ENCODE data around the gene RPLP2. TPM values are rescaled to one million over a fixed set of nuclear protein-coding genes. Genes with fewer than 3 reads are reported as not detected.

RPLP2 gene
- total and polyA plus RNA-seq, 4 experiments from 2014 or later = 1,822 to 5,155 (median 4,314) TPM

GRCh38 chr11:854601-855329, 45.0 kb downstream of the RPLP2 start:
- POLR2A ChIA-PET (ENCODE audit: partially characterized antibody) = no interaction called here
- H3K4me1 ChIP-seq (ENCODE audit: insufficient read depth, low read length) = no peaks in the 10 kb centered on the region
- Mint-ChIP-seq H3K4me1 (peaks cover 0 to 5% (median 1%) of the 10 kb centered on the region in 4 donors), H3K27me3 (peaks cover 0 to 2% of the 10 kb centered on the region in 2 donors), H3K36me3 (no peaks in the 10 kb centered on the region), H3K27ac (no peak overlapping the region), H3K9me3 (no peaks in the 10 kb centered on the region), H3K4me3 (no peak overlapping the region)
- DNase-seq = no peak
- intact Hi-C loops (cut with micrococcal nuclease) = no loop called here
- no peak overlapping the region for H3K4me3 ChIP-seq (ENCODE audit: low read length in 2 of 2)
- no peak overlapping the region for H3K27ac ChIP-seq (ENCODE audit: low read depth, low read length)
- H3K36me3 ChIP-seq (ENCODE audit: insufficient read depth, low read length) = no peaks in the 10 kb centered on the region
- H3K27me3 ChIP-seq (ENCODE audit: insufficient read depth, low read length) = no peaks in the 10 kb centered on the region
- H3K9me3 ChIP-seq (ENCODE audit: control insufficient read depth in 1 of 2, low read length in 2 of 2) = no peaks in the 10 kb centered on the region
- CTCF ChIA-PET (ENCODE audit: partially characterized antibody) = no interaction called here

GRCh38 chr11:855330-855674, 45.5 kb downstream of the RPLP2 start:
- H3K36me3 Mint-ChIP-seq = no peaks in the 10 kb centered on the region
- H3K4me1 Mint-ChIP-seq = peaks cover 0 to 5% (median 1%) of the 10 kb centered on the region in 4 donors
- H3K4me3 ChIP-seq (ENCODE audit: low read length in 2 of 2) = no peak overlapping the region
- no peak overlapping the region for H3K4me3 Mint-ChIP-seq
- H3K27ac ChIP-seq (ENCODE audit: low read depth, low read length) = no peak overlapping the region
- H3K36me3 ChIP-seq (ENCODE audit: insufficient read depth, low read length) = no peaks in the 10 kb centered on the region
- H3K4me1 ChIP-seq (ENCODE audit: insufficient read depth, low read length) = no peaks in the 10 kb centered on the region
- CTCF ChIA-PET (ENCODE audit: partially characterized antibody) = no interaction called here
- H3K27me3 ChIP-seq (ENCODE audit: insufficient read depth, low read length) = no peaks in the 10 kb centered on the region
- no peak overlapping the region for H3K27ac Mint-ChIP-seq
- POLR2A ChIA-PET (ENCODE audit: partially characterized antibody) = no interaction called here
- H3K27me3 Mint-ChIP-seq = peaks cover 0 to 2% of the 10 kb centered on the region in 2 donors
- H3K9me3 Mint-ChIP-seq = no peaks in the 10 kb centered on the region
- intact Hi-C loops (cut with micrococcal nuclease) = no loop called here
- no peaks in the 10 kb centered on the region for H3K9me3 ChIP-seq (ENCODE audit: control insufficient read depth in 1 of 2, low read length in 2 of 2)
- DNase-seq = no peak

GRCh38 chr11:855796-856195, 46.0 kb downstream of the RPLP2 start:
- no peak for DNase-seq
- Mint-ChIP-seq H3K27me3 (peaks cover 0 to 2% of the 10 kb centered on the region in 2 donors), H3K4me1 (peaks cover 0 to 5% (median 1%) of the 10 kb centered on the region in 4 donors), H3K9me3 (no peaks in the 10 kb centered on the region), H3K27ac (no peak overlapping the region), H3K36me3 (no peaks in the 10 kb centered on the region), H3K4me3 (no peak overlapping the region)
- Histone ChIP-seq H3K36me3 (ENCODE audit: insufficient read depth, low read length) (no peaks in the 10 kb centered on the region), H3K4me1 (ENCODE audit: insufficient read depth, low read length) (no peaks in the 10 kb centered on the region), H3K27me3 (ENCODE audit: insufficient read depth, low read length) (no peaks in the 10 kb centered on the region), H3K9me3 (ENCODE audit: control insufficient read depth in 1 of 2, low read length in 2 of 2) (no peaks in the 10 kb centered on the region), H3K27ac (ENCODE audit: low read depth, low read length) (no peak overlapping the region), H3K4me3 (ENCODE audit: low read length in 2 of 2) (no peak overlapping the region)
- CTCF ChIA-PET (ENCODE audit: partially characterized antibody) = interaction anchor here (1.1 kb wide), 1 partner anchor 60 kb away, joined by 3 read pairs; no protein-coding TSS in a partner anchor
- POLR2A ChIA-PET (ENCODE audit: partially characterized antibody) = no interaction called here
- intact Hi-C loops (cut with micrococcal nuclease) = no loop called here

GRCh38 chr11:856397-856796, 46.6 kb downstream of the RPLP2 start:
- H3K27ac ChIP-seq (ENCODE audit: low read depth, low read length) = no peak overlapping the region
- POLR2A ChIA-PET (ENCODE audit: partially characterized antibody) = no interaction called here
- no peaks in the 10 kb centered on the region for H3K9me3 Mint-ChIP-seq
- no peak for DNase-seq
- H3K27ac Mint-ChIP-seq = no peak overlapping the region
- H3K9me3 ChIP-seq (ENCODE audit: control insufficient read depth in 1 of 2, low read length in 2 of 2) = no peaks in the 10 kb centered on the region
- peaks cover 0 to 2% of the 10 kb centered on the region in 2 donors for H3K27me3 Mint-ChIP-seq
- H3K36me3 Mint-ChIP-seq = no peaks in the 10 kb centered on the region
- no peaks in the 10 kb centered on the region for H3K27me3 ChIP-seq (ENCODE audit: insufficient read depth, low read length)
- CTCF ChIA-PET (ENCODE audit: partially characterized antibody) = interaction anchor here (1.1 kb wide), 1 partner anchor 59 kb away, joined by 3 read pairs; no protein-coding TSS in a partner anchor
- H3K4me3 Mint-ChIP-seq = no peak overlapping the region
- intact Hi-C loops (cut with micrococcal nuclease) = no loop called here
- no peaks in the 10 kb centered on the region for H3K36me3 ChIP-seq (ENCODE audit: insufficient read depth, low read length)
- no peaks in the 10 kb centered on the region for H3K4me1 ChIP-seq (ENCODE audit: insufficient read depth, low read length)
- H3K4me3 ChIP-seq (ENCODE audit: low read length in 2 of 2) = no peak overlapping the region
- H3K4me1 Mint-ChIP-seq = peaks cover 0 to 5% (median 1%) of the 10 kb centered on the region in 4 donors

GRCh38 chr11:858053-858761, 48.4 kb downstream of the RPLP2 start:
- Histone ChIP-seq H3K27ac (ENCODE audit: low read depth, low read length) (no peak overlapping the region), H3K4me3 (ENCODE audit: low read length in 2 of 2) (no peak overlapping the region), H3K27me3 (ENCODE audit: insufficient read depth, low read length) (no peaks in the 10 kb centered on the region), H3K36me3 (ENCODE audit: insufficient read depth, low read length) (no peaks in the 10 kb centered on the region), H3K4me1 (ENCODE audit: insufficient read depth, low read length) (no peaks in the 10 kb centered on the region), H3K9me3 (ENCODE audit: control insufficient read depth in 1 of 2, low read length in 2 of 2) (no peaks in the 10 kb centered on the region)
- H3K27me3 Mint-ChIP-seq = no peaks in the 10 kb centered on the region
- ChIA-PET CTCF (ENCODE audit: partially characterized antibody) (no interaction called here), POLR2A (ENCODE audit: partially characterized antibody) (no interaction called here)
- DNase-seq = no peak
- peaks cover 0 to 5% (median 1%) of the 10 kb centered on the region in 4 donors for H3K4me1 Mint-ChIP-seq
- no peak overlapping the region for H3K27ac Mint-ChIP-seq
- no peaks in the 10 kb centered on the region for H3K9me3 Mint-ChIP-seq
- intact Hi-C loops (cut with micrococcal nuclease) = no loop called here
- H3K36me3 Mint-ChIP-seq = no peaks in the 10 kb centered on the region
- peak overlapping the region in 1 of 8 donors; percentile 64 for H3K4me3 Mint-ChIP-seq

GRCh38 chr11:858762-859339, 49.1 kb downstream of the RPLP2 start:
- Mint-ChIP-seq H3K36me3 (no peaks in the 10 kb centered on the region), H3K4me1 (peaks cover 0 to 5% (median 1%) of the 10 kb centered on the region in 4 donors), H3K9me3 (no peaks in the 10 kb centered on the region), H3K27me3 (no peaks in the 10 kb centered on the region), H3K27ac (no peak overlapping the region), H3K4me3 (no peak overlapping the region)
- Histone ChIP-seq H3K27me3 (ENCODE audit: insufficient read depth, low read length) (no peaks in the 10 kb centered on the region), H3K4me1 (ENCODE audit: insufficient read depth, low read length) (no peaks in the 10 kb centered on the region), H3K27ac (ENCODE audit: low read depth, low read length) (no peak overlapping the region), H3K9me3 (ENCODE audit: control insufficient read depth in 1 of 2, low read length in 2 of 2) (no peaks in the 10 kb centered on the region), H3K36me3 (ENCODE audit: insufficient read depth, low read length) (no peaks in the 10 kb centered on the region), H3K4me3 (ENCODE audit: low read length in 2 of 2) (no peak overlapping the region)
- ChIA-PET CTCF (ENCODE audit: partially characterized antibody) (no interaction called here), POLR2A (ENCODE audit: partially characterized antibody) (no interaction called here)
- intact Hi-C loops (cut with micrococcal nuclease) = no loop called here
- DNase-seq = no peak

- Histone ChIP-seq H3K9me3 (ENCODE audit: control insufficient read depth in 1 of 2, low read length in 2 of 2) (no peaks in the 10 kb centered on the region), H3K4me1 (ENCODE audit: insufficient read depth, low read length) (no peaks in the 10 kb centered on the region), H3K4me3 (ENCODE audit: low read length in 2 of 2) (no peak overlapping the region), H3K36me3 (ENCODE audit: insufficient read depth, low read length) (no peaks in the 10 kb centered on the region), H3K27ac (ENCODE audit: low read depth, low read length) (no peak overlapping the region), H3K27me3 (ENCODE audit: insufficient read depth, low read length) (no peaks in the 10 kb centered on the region)
- no peak overlapping the region for H3K27ac Mint-ChIP-seq
- CTCF ChIA-PET (ENCODE audit: partially characterized antibody) = no interaction called here
- intact Hi-C loops (cut with micrococcal nuclease) = no loop called here
- H3K9me3 Mint-ChIP-seq = no peaks in the 10 kb centered on the region
- no peak for DNase-seq
- no peak overlapping the region for H3K4me3 Mint-ChIP-seq
- no peaks in the 10 kb centered on the region for H3K27me3 Mint-ChIP-seq
- POLR2A ChIA-PET (ENCODE audit: partially characterized antibody) = no interaction called here
- no peaks in the 10 kb centered on the region for H3K36me3 Mint-ChIP-seq
- H3K4me1 Mint-ChIP-seq = peaks cover 0 to 5% (median 1%) of the 10 kb centered on the region in 4 donors
Observed at GRCh38 chr11:859394-860131, 49.8 kb downstream of the RPLP2 start.
